IMR-90 (cell line): ENCODE results near the gene CHST8. TPM values are rescaled to one million over a fixed set of nuclear protein-coding genes. Genes with fewer than 3 reads are reported as not detected.

ENCODE experiments used
- ATAC-seq: fragments of 200-7000 bp; cut with Tn5 transposase; 2 replicates; pipeline ENCODE4 v1.9.1; 2020; ENCODE audit warnings: low read depth, mild to moderate bottlenecking, moderate library complexity
- BruUV-seq: library from RNA; stranded (reverse); fragments of 400-500 nt; replicated peaks from 2 replicates; lab custom pipeline; 2021; lab: Mats Ljungman, UMichigan
- CTCF ChIA-PET: fragments of 300-600 bp; formaldehyde crosslinking; extraction: SDS; loops from one replicate; lab custom pipeline; 2021; ENCODE audit warnings: antibody characterized with exemption; lab: Yijun Ruan, JAX
- POLR2A ChIA-PET: fragments of 300-600 bp; sonication (Branson Sonifier 250); formaldehyde crosslinking; loops from one replicate; lab custom pipeline; 2022; ENCODE audit warnings: antibody characterized with exemption; ENCODE audit not compliant: unreplicated experiment; lab: Charles Lee
- DNase-seq: peaks from one replicate; pipeline ENCODE4 v3.0.0; 2013
- H2AFZ ChIP-seq: replicated peaks from 2 replicates; pipeline ENCODE3; 2013; ENCODE audit warnings: low read length, mild to moderate bottlenecking; ENCODE audit not compliant: poor library complexity
- H2AK5ac ChIP-seq: 2 replicates; pipeline ENCODE4 v1.6.1; 2013; ENCODE audit warnings: low read depth, low read length, inconsistent platforms
- H2AK9ac ChIP-seq: replicated peaks from 2 replicates; pipeline ENCODE3; 2013; ENCODE audit warnings: mild to moderate bottlenecking, low read depth, low read length, moderate library complexity; ENCODE audit not compliant: poor library complexity
- H2BK120ac ChIP-seq: 2 replicates; pipeline ENCODE4 v1.6.1; 2013; ENCODE audit warnings: low read depth, low read length, inconsistent platforms
- H2BK15ac ChIP-seq: 3 replicates; pipeline ENCODE4 v1.6.1; 2013; ENCODE audit warnings: low read depth, low read length, inconsistent platforms
- H2BK20ac ChIP-seq: 2 replicates; pipeline ENCODE4 v1.6.1; 2013; ENCODE audit warnings: low read depth, mild to moderate bottlenecking, inconsistent platforms, low read length, moderate library complexity
- H2BK5ac ChIP-seq: 2 replicates; pipeline ENCODE4 v1.6.1; 2013; ENCODE audit warnings: mild to moderate bottlenecking, low read depth, low read length, inconsistent platforms; ENCODE audit not compliant: poor library complexity, severe bottlenecking
- H3K14ac ChIP-seq: replicated peaks from 2 replicates; pipeline ENCODE4 v1.6.1; 2013; ENCODE audit warnings: low read depth, low read length, inconsistent platforms
- H3K18ac ChIP-seq: 2 replicates; pipeline ENCODE4 v1.6.1; 2013; ENCODE audit warnings: low read depth, low read length, control low read depth
- H3K23ac ChIP-seq: 2 replicates; pipeline ENCODE4 v1.6.1; 2013; ENCODE audit warnings: low read depth, low read length, inconsistent platforms
- H3K27ac ChIP-seq: 2 replicates; pipeline ENCODE4 v1.5.1; 2013; ENCODE audit warnings: mild to moderate bottlenecking, control low read depth, low read length; ENCODE audit not compliant: insufficient read depth
- H3K27me3 ChIP-seq: 2 replicates; pipeline ENCODE4 v1.6.1; 2013; ENCODE audit warnings: low read length; ENCODE audit not compliant: control insufficient read depth, insufficient read depth
- H3K36me3 ChIP-seq: 2 replicates; pipeline ENCODE4 v1.6.1; 2013; ENCODE audit warnings: low read length, mixed read lengths; ENCODE audit not compliant: control insufficient read depth, insufficient read depth
- H3K4ac ChIP-seq: 2 replicates; pipeline ENCODE4 v1.6.1; 2013; ENCODE audit warnings: low read depth, low read length, inconsistent platforms
- H3K4me1 ChIP-seq: 2 replicates; pipeline ENCODE4 v1.6.1; 2013; ENCODE audit warnings: low read length, mixed read lengths; ENCODE audit not compliant: control insufficient read depth, insufficient read depth
- H3K4me2 ChIP-seq: 2 replicates; pipeline ENCODE4 v1.6.1; 2013; ENCODE audit warnings: low read depth, mild to moderate bottlenecking, control low read depth, low read length, moderate library complexity
- H3K4me3 ChIP-seq: 2 replicates; pipeline ENCODE4 v1.5.1; 2013; ENCODE audit warnings: low read depth, mild to moderate bottlenecking, control low read depth, low read length, moderate library complexity; ENCODE audit not compliant: insufficient read depth
- H3K56ac ChIP-seq: 2 replicates; pipeline ENCODE4 v1.6.1; 2013; ENCODE audit warnings: low read length, inconsistent platforms; ENCODE audit not compliant: insufficient read depth; ENCODE audit errors: extremely low read depth
- H3K79me1 ChIP-seq, 2 experiments: 2 replicates each; pipeline ENCODE4 v1.6.1; 2013; ENCODE audit warnings: low read length in 2 of 2, inconsistent platforms in 1 of 2, low read depth in 1 of 2
- H3K9ac ChIP-seq: 2 replicates; pipeline ENCODE4 v1.6.1; 2013; ENCODE audit warnings: low read depth, low read length, control low read depth
- H3K9me1 ChIP-seq: 2 replicates; pipeline ENCODE4 v1.6.1; 2013; ENCODE audit warnings: low read length, inconsistent platforms; ENCODE audit not compliant: insufficient read depth
- H3K9me3 ChIP-seq: 2 replicates; pipeline ENCODE4 v1.6.1; 2013; ENCODE audit warnings: low read length; ENCODE audit not compliant: control insufficient read depth, insufficient read depth
- H4K20me1 ChIP-seq: 2 replicates; pipeline ENCODE4 v1.6.1; 2013; ENCODE audit warnings: low read length, inconsistent platforms; ENCODE audit not compliant: insufficient read depth
- H4K5ac ChIP-seq: 2 replicates; pipeline ENCODE4 v1.6.1; 2013; ENCODE audit warnings: mild to moderate bottlenecking, low read depth, low read length, control low read depth
- H4K8ac ChIP-seq, 2 experiments: 2 replicates each; pipeline ENCODE4 v1.6.1; 2013; ENCODE audit warnings: low read depth in 2 of 2, low read length in 2 of 2, control low read depth in 1 of 2, inconsistent platforms in 1 of 2
- H4K91ac ChIP-seq: 2 replicates; pipeline ENCODE4 v1.6.1; 2013; ENCODE audit warnings: low read depth, low read length, inconsistent platforms; ENCODE audit not compliant: insufficient read depth
- BHLHE40 ChIP-seq: fragments of 150-350 bp; IDR thresholded peaks from 2 replicates; pipeline ENCODE4 v1.6.1; 2016; ENCODE audit warnings: mild to moderate bottlenecking, low read depth, low read length
- CEBPB ChIP-seq: IDR thresholded peaks from 2 replicates; pipeline ENCODE4 v1.6.1; 2012; ENCODE audit warnings: low read depth, low read length, improper control_type of control experiment
- CHD1 ChIP-seq: IDR thresholded peaks from 2 replicates; pipeline ENCODE4 v1.6.1; 2012; ENCODE audit warnings: low read depth, low read length, improper control_type of control experiment
- MAFK ChIP-seq: IDR thresholded peaks from 2 replicates; pipeline ENCODE4 v1.6.1; 2012; ENCODE audit warnings: low read depth, low read length, improper control_type of control experiment
- MAZ ChIP-seq: IDR thresholded peaks from 2 replicates; pipeline ENCODE4 v1.6.1; 2012; ENCODE audit warnings: low read depth, mild to moderate bottlenecking, low read length, improper control_type of control experiment, moderate library complexity, borderline replicate concordance
- MXI1 ChIP-seq: IDR thresholded peaks from 2 replicates; pipeline ENCODE4 v1.6.1; 2012; ENCODE audit warnings: low read depth, mild to moderate bottlenecking, low read length, moderate library complexity, borderline replicate concordance
- NFE2L2 ChIP-seq: fragments of 150-350 bp; IDR thresholded peaks from 2 replicates; pipeline ENCODE4 v1.6.1; 2016; ENCODE audit warnings: low read depth, mild to moderate bottlenecking, low read length
- POLR2A ChIP-seq: IDR thresholded peaks from 2 replicates; pipeline ENCODE4 v1.6.1; 2012; ENCODE audit warnings: mild to moderate bottlenecking, low read depth, low read length
- RCOR1 ChIP-seq: IDR thresholded peaks from 2 replicates; pipeline ENCODE4 v1.6.1; 2012; ENCODE audit warnings: mild to moderate bottlenecking, low read length, improper control_type of control experiment; ENCODE audit not compliant: insufficient replicate concordance
- RFX5 ChIP-seq: IDR thresholded peaks from 2 replicates; pipeline ENCODE4 v1.8.0; 2012; ENCODE audit warnings: low read depth, mild to moderate bottlenecking, low read length, moderate library complexity
- SMC3 ChIP-seq: fragments of 150-350 bp; IDR thresholded peaks from 2 replicates; pipeline ENCODE4 v1.6.1; 2016; ENCODE audit warnings: low read depth, mild to moderate bottlenecking, antibody characterized with exemption, low read length, moderate library complexity
- WGBS, 2 experiments: methylation state at CpG; one replicate each; pipeline versions ENCODE4 v1.1.5 to v1.1.7; 2013; ENCODE audit warnings: missing lambda C conversion rate in 2 of 2; ENCODE audit not compliant: insufficient read length in 1 of 2; ENCODE audit errors: extremely low coverage in 2 of 2; 5-methylcytosine and 5-hydroxymethylcytosine counted together
- dilution Hi-C: fragments of 300-500 bp; cut with HindIII; formaldehyde crosslinking; loops from one replicate; pipeline ENCODE4 v1.14.3; 2018; ENCODE audit warnings: low sequenced_read_pairs; ENCODE audit not compliant: unreplicated experiment
- in situ Hi-C: fragments of 300-500 bp; cut with MboI; formaldehyde crosslinking; loops from 3 replicates; pipeline ENCODE4 v1.14.3; 2019; ENCODE audit warnings: low sequenced_read_pairs, inconsistent platforms, mixed read lengths
- intact Hi-C: fragments of 100-400 bp; cut with micrococcal nuclease; formaldehyde crosslinking; loops from 2 replicates; pipeline ENCODE4 v1.10.0; 2022
- polyA plus RNA-seq, 3 experiments: library from polyadenylated mRNA; depleted of rRNA; stranded (reverse); fragments of >200 nt; gene quantifications; 2 replicates each; pipeline ENCODE4 v1.2.3, GENCODE V29; 2012; ENCODE audit warnings: low replicate concordance in 1 of 3
- total RNA-seq: library from RNA; depleted of rRNA; stranded (reverse); fragments of >200 nt; gene quantifications from 2 replicates; pipeline ENCODE4 v1.2.3, GENCODE V29; 2012
- TF ChIP-seq, protein P1 (sequence below): fragments of 150-350 bp; IDR thresholded peaks from 2 replicates; pipeline ENCODE4 v1.6.1; 2017; ENCODE audit warnings: mild to moderate bottlenecking, antibody characterized with exemption, low read length, low read depth
- TF ChIP-seq, protein P2 (sequence below): conservative IDR thresholded peaks from 2 replicates; pipeline ENCODE4 v1.5.1; 2012; ENCODE audit warnings: mild to moderate bottlenecking, low read depth, low read length, improper control_type of control experiment
- TF ChIP-seq, protein P3 (sequence below): fragments of 150-350 bp; IDR thresholded peaks from 2 replicates; pipeline ENCODE4 v1.6.1; 2016; ENCODE audit warnings: low read depth, mild to moderate bottlenecking, low read length, moderate library complexity, borderline replicate concordance

CHST8 gene
- total and polyA plus RNA-seq, 2 of the 4 experiments (the other 2 are of a cell fraction) = not detected

DNA sequence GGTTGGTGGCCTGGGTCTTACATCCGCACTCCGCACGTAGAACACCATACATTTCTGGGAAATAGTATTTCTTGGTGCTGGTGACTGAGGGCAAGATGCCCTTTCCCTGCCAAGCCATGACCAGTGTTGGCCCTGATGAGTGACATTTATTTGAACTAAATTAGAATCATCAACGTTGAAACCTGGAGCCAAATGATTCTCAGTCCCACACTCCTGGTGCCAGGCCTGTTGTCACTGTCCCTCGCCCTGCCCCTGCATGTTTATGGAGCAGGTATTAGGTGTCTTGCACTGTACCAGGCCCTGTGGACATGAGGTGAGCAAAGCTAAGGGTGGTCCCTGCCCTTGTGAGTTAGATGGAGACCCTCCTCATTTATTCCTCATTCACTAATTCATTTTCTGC, 5.8 kb downstream of the CHST8 start:
- H3K27me3 ChIP-seq = peaks cover 15% of the 10 kb centered on the region; the same call in 1 of the 2 replicates
- ATAC-seq (no peak), DNase-seq (no peak)
- H3K79me1 ChIP-seq = no peaks in the 10 kb centered on the region
- no peak overlapping the region for H3K4ac ChIP-seq
- H4K5ac ChIP-seq = no peak overlapping the region
- no peak overlapping the region for H3K18ac ChIP-seq
- H2BK20ac ChIP-seq = no peak overlapping the region
- H2AK5ac ChIP-seq = no peak overlapping the region
- no peak overlapping the region for H2AFZ ChIP-seq
- no TSS peak for BruUV-seq
- H3K23ac ChIP-seq = no peak overlapping the region
- H4K8ac ChIP-seq = no peak overlapping the region
- no peak overlapping the region for H3K14ac ChIP-seq
- H3K9me1 ChIP-seq = no peaks in the 10 kb centered on the region
- H3K9ac ChIP-seq = no peak overlapping the region
- no CpG with 5 or more reads among the region's 5 CpGs for WGBS, 2 experiments
- no peak overlapping the region for H3K4me3 ChIP-seq
- H3K4me2 ChIP-seq = no peak overlapping the region
- H3K27ac ChIP-seq = no peak overlapping the region
- ChIA-PET CTCF (no interaction called here), POLR2A (no interaction called here)
- no peak overlapping the region for H2BK15ac ChIP-seq
- no peaks in the 10 kb centered on the region for H3K36me3 ChIP-seq
- H2BK120ac ChIP-seq = no peak overlapping the region
- intact Hi-C loops = no loop called here
- no peak overlapping the region for H3K56ac ChIP-seq
- in situ Hi-C loops = no loop called here
- no peak overlapping the region for H4K91ac ChIP-seq
- no peak overlapping the region for H2BK5ac ChIP-seq
- no peaks in the 10 kb centered on the region for H3K4me1 ChIP-seq
- no peak overlapping the region for H2AK9ac ChIP-seq
- no peaks in the 10 kb centered on the region for H3K9me3 ChIP-seq
- no peaks in the 10 kb centered on the region for H4K20me1 ChIP-seq
- TF ChIP-seq, protein P1, sequence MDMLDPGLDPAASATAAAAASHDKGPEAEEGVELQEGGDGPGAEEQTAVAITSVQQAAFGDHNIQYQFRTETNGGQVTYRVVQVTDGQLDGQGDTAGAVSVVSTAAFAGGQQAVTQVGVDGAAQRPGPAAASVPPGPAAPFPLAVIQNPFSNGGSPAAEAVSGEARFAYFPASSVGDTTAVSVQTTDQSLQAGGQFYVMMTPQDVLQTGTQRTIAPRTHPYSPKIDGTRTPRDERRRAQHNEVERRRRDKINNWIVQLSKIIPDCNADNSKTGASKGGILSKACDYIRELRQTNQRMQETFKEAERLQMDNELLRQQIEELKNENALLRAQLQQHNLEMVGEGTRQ = no peak
- no peak for TF ChIP-seq SMC3
- TF ChIP-seq CEBPB = no peak
- no peak for TF ChIP-seq MXI1
- TF ChIP-seq RFX5 = no peak
- no peak for TF ChIP-seq MAFK
- TF ChIP-seq NFE2L2 = no peak
- no peak for TF ChIP-seq RCOR1
- TF ChIP-seq MAZ = no peak
- TF ChIP-seq BHLHE40 = no peak
- TF ChIP-seq, protein P2, sequence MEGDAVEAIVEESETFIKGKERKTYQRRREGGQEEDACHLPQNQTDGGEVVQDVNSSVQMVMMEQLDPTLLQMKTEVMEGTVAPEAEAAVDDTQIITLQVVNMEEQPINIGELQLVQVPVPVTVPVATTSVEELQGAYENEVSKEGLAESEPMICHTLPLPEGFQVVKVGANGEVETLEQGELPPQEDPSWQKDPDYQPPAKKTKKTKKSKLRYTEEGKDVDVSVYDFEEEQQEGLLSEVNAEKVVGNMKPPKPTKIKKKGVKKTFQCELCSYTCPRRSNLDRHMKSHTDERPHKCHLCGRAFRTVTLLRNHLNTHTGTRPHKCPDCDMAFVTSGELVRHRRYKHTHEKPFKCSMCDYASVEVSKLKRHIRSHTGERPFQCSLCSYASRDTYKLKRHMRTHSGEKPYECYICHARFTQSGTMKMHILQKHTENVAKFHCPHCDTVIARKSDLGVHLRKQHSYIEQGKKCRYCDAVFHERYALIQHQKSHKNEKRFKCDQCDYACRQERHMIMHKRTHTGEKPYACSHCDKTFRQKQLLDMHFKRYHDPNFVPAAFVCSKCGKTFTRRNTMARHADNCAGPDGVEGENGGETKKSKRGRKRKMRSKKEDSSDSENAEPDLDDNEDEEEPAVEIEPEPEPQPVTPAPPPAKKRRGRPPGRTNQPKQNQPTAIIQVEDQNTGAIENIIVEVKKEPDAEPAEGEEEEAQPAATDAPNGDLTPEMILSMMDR = no peak
- no peak for TF ChIP-seq POLR2A
- TF ChIP-seq, protein P3, sequence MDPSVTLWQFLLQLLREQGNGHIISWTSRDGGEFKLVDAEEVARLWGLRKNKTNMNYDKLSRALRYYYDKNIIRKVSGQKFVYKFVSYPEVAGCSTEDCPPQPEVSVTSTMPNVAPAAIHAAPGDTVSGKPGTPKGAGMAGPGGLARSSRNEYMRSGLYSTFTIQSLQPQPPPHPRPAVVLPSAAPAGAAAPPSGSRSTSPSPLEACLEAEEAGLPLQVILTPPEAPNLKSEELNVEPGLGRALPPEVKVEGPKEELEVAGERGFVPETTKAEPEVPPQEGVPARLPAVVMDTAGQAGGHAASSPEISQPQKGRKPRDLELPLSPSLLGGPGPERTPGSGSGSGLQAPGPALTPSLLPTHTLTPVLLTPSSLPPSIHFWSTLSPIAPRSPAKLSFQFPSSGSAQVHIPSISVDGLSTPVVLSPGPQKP = no peak
- TF ChIP-seq CHD1 = no peak
- dilution Hi-C loops = no loop called here
